Measurements from ENCODE around the gene MAGEF1.

- TF ChIP-seq EZH2 (IDR thresholded peaks at IDR 0.05) (no peak), CTCF (IDR thresholded peaks at IDR 0.05) (no peak), EZH2phosphoT487 (IDR thresholded peaks at IDR 0.05) (no peak)
Observed at GRCh38 chr3:184724699-184725098, 12.8 kb upstream of the MAGEF1 start.
